NB4 (cell line): ENCODE results near the gene SRCAP.

Experiments
- MYC ChIP-seq: IDR thresholded peaks from 2 replicates; pipeline ENCODE4 v1.6.1; 2011; ENCODE audit warnings: low read depth, low read length
- POLR2A ChIP-seq: IDR thresholded peaks from 2 replicates; pipeline ENCODE4 v1.6.1; 2011; ENCODE audit warnings: mild to moderate bottlenecking; ENCODE audit not compliant: insufficient read length; ENCODE audit errors: extremely low read depth
- TF ChIP-seq, protein P1 (sequence below): IDR thresholded peaks from 2 replicates; pipeline ENCODE4 v1.6.1; 2011; ENCODE audit warnings: low read depth, low read length
- TF ChIP-seq, protein P2 (sequence below): IDR thresholded peaks from one replicate; pipeline ENCODE4 v1.5.1; 2012; ENCODE audit warnings: low read depth, low read length

DNA sequence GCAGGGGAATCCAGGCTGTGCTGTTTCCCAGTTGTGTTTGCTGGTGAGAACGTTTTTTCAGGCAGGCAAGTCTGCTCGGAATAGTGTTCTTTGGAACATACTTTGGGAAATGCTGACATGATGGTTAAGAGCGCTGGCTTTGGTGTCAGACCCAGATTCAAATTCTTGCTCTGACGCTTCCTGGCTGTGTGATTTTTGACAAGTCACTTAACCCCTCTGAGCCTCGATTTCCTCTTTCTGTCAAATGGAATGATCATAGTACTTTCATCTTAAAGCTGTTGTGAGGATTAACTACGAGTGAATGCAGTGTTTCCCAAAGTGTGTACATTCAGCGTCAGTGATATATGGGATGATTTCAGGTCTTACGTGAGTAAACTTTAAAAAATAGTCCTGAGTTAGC, 35.9 kb upstream of the SRCAP start:
- TF ChIP-seq, protein P1, sequence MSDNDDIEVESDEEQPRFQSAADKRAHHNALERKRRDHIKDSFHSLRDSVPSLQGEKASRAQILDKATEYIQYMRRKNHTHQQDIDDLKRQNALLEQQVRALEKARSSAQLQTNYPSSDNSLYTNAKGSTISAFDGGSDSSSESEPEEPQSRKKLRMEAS = no peak
- TF ChIP-seq, protein P2, sequence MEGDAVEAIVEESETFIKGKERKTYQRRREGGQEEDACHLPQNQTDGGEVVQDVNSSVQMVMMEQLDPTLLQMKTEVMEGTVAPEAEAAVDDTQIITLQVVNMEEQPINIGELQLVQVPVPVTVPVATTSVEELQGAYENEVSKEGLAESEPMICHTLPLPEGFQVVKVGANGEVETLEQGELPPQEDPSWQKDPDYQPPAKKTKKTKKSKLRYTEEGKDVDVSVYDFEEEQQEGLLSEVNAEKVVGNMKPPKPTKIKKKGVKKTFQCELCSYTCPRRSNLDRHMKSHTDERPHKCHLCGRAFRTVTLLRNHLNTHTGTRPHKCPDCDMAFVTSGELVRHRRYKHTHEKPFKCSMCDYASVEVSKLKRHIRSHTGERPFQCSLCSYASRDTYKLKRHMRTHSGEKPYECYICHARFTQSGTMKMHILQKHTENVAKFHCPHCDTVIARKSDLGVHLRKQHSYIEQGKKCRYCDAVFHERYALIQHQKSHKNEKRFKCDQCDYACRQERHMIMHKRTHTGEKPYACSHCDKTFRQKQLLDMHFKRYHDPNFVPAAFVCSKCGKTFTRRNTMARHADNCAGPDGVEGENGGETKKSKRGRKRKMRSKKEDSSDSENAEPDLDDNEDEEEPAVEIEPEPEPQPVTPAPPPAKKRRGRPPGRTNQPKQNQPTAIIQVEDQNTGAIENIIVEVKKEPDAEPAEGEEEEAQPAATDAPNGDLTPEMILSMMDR = no peak
- TF ChIP-seq POLR2A = no peak
- no peak for TF ChIP-seq MYC
